Right atrium auricular region (tissue), 2 donors: ENCODE data around the gene MCF2L2. TPM values are rescaled to one million over a fixed set of nuclear protein-coding genes. Genes with fewer than 3 reads are reported as not detected.

Experiments used
- DNase-seq: peaks from one replicate; pipeline ENCODE4 v3.0.0-alpha.2; 2019; ENCODE audit warnings: low spot score
- H3K27ac ChIP-seq, 2 donors: fragments of 200-600 bp; sonication (generic); 1 replicate in 1 of 2; 2 replicates in 1 of 2; pipeline ENCODE4 v1.5.1; 2016 to 2019
- H3K27me3 ChIP-seq, 2 donors: fragments of 200-600 bp; sonication (generic); one replicate each; pipeline versions ENCODE4 v1.5.1 to v1.6.0; 2017 to 2019
- H3K36me3 ChIP-seq: fragments of 200-600 bp; sonication (generic); one replicate; pipeline ENCODE4 v1.5.1; 2016
- H3K4me1 ChIP-seq, 2 donors: fragments of 200-600 bp; sonication (generic); one replicate each; pipeline versions ENCODE4 v1.5.1 to v1.6.0; 2017 to 2019
- H3K4me3 ChIP-seq, 2 donors: fragments of 200-600 bp; sonication (generic); 1 replicate in 1 of 2; 2 replicates in 1 of 2; pipeline ENCODE4 v1.5.1; 2017 to 2019; ENCODE audit warnings: mild to moderate bottlenecking in 1 of 2, moderate library complexity in 1 of 2
- H3K9me3 ChIP-seq, 2 donors: fragments of 200-600 bp; sonication (generic); one replicate each; pipeline ENCODE4 v1.5.1; 2019
- CTCF ChIP-seq, 2 donors: fragments of 200-600 bp; sonication (generic); IDR thresholded peaks; one replicate each; pipeline ENCODE4 v1.5.1; 2019; ENCODE audit warnings: antibody characterized with exemption in 2 of 2
- total RNA-seq, 2 donors: library from RNA; depleted of rRNA; stranded (reverse); fragments of >200 nt; gene quantifications; one replicate each; pipeline ENCODE4 v1.1.0, GENCODE V29; 2016

The MCF2L2 gene
- total RNA-seq, 2 donors from 2014 or later, result 0.08 TPM; not detected in 1

- Histone ChIP-seq H3K4me3 (no peak overlapping the region), H3K36me3 (no peaks in the 10 kb centered on the region), H3K4me1 (no peaks in the 10 kb centered on the region), H3K27me3 (no peaks in the 10 kb centered on the region), H3K27ac (no peak overlapping the region), H3K9me3 (peaks cover 0 to 13% of the 10 kb centered on the region in 2 donors)
- no peak for TF ChIP-seq CTCF (IDR thresholded peaks at IDR 0.05)
- DNase-seq, result no peak
Observed at GRCh38 chr3:183203670-183204069, 224.7 kb downstream of the MCF2L2 start.

- no peaks in the 10 kb centered on the region for H3K27me3 ChIP-seq
- H3K9me3 ChIP-seq, result peaks cover 0 to 13% of the 10 kb centered on the region in 2 donors
- no peaks in the 10 kb centered on the region for H3K36me3 ChIP-seq
- H3K4me3 ChIP-seq, result no peak overlapping the region
- no peak for TF ChIP-seq CTCF (IDR thresholded peaks at IDR 0.05)
- H3K4me1 ChIP-seq, result no peaks in the 10 kb centered on the region
- no peak for DNase-seq
- no peak overlapping the region for H3K27ac ChIP-seq
Observed at GRCh38 chr3:183202004-183202722, 226.3 kb downstream of the MCF2L2 start.

- H3K27me3 ChIP-seq, result no peaks in the 10 kb centered on the region
- no peak overlapping the region for H3K27ac ChIP-seq
- peaks cover 0 to 12% of the 10 kb centered on the region in 2 donors for H3K9me3 ChIP-seq
- no peak for DNase-seq
- no peak for TF ChIP-seq CTCF (IDR thresholded peaks at IDR 0.05)
- no peaks in the 10 kb centered on the region for H3K36me3 ChIP-seq
- no peak overlapping the region for H3K4me3 ChIP-seq
- H3K4me1 ChIP-seq, result no peaks in the 10 kb centered on the region
Observed at GRCh38 chr3:183198939-183199338, 229.5 kb downstream of the MCF2L2 start.

GRCh38 chr3:183197734-183198133, 230.7 kb downstream of the MCF2L2 start:
- no peak for DNase-seq
- Histone ChIP-seq H3K27me3 (no peaks in the 10 kb centered on the region), H3K4me1 (no peaks in the 10 kb centered on the region), H3K36me3 (no peaks in the 10 kb centered on the region), H3K4me3 (no peak overlapping the region), H3K27ac (no peak overlapping the region), H3K9me3 (peaks cover 0 to under 1% of the 10 kb centered on the region in 2 donors)
- TF ChIP-seq CTCF (IDR thresholded peaks at IDR 0.05), result no peak

- DNase-seq, result no peak
- H3K27me3 ChIP-seq, result no peaks in the 10 kb centered on the region
- H3K9me3 ChIP-seq, result no peaks in the 10 kb centered on the region
- no peak for TF ChIP-seq CTCF (IDR thresholded peaks at IDR 0.05)
- H3K4me1 ChIP-seq, result no peaks in the 10 kb centered on the region
- no peak overlapping the region for H3K27ac ChIP-seq
- H3K4me3 ChIP-seq, result no peak overlapping the region
- H3K36me3 ChIP-seq, result no peaks in the 10 kb centered on the region
Observed at GRCh38 chr3:183195266-183195665, 233.2 kb downstream of the MCF2L2 start.
